ENCODE results near the gene PRPF6. TPM values are rescaled to one million over a fixed set of nuclear protein-coding genes. Genes with fewer than 3 reads are reported as not detected.

PRPF6 gene
- total and polyA plus RNA-seq, 2 of the 13 experiments (the other 11 are each of a cell fraction or from before 2014, with no cell fraction given): 63.7 to 101 TPM

- TF ChIP-seq ZNF407 (CRISPR knock-in tag; IDR thresholded peaks at IDR 0.05; ENCODE audit: not compliant biosample characterization) (no peak), ZKSCAN5 (CRISPR knock-in tag; IDR thresholded peaks at IDR 0.05) (no peak), ZNF3 (CRISPR knock-in tag; IDR thresholded peaks at IDR 0.05) (no peak), TOE1 (CRISPR knock-in tag; IDR thresholded peaks at IDR 0.05) (no peak), ZBTB1 (CRISPR knock-in tag; IDR thresholded peaks at IDR 0.05; ENCODE audit: borderline replicate concordance) (no peak), MTERF4 (CRISPR knock-in tag; IDR thresholded peaks at IDR 0.05) (no peak), RNF2 (conservative IDR thresholded peaks at IDR 0.05; ENCODE audit: low read depth) (no peak; the same call in 1 of the 2 replicates), SP1 (IDR thresholded peaks at IDR 0.05) (no peak), SP1 (CRISPR knock-in tag; IDR thresholded peaks at IDR 0.05) (peak; percentile 72), NFIB (CRISPR knock-in tag; IDR thresholded peaks at IDR 0.05; ENCODE audit: borderline replicate concordance) (no peak), SKI (IDR thresholded peaks at IDR 0.05; ENCODE audit: partially characterized antibody) (no peak), GATAD1 (CRISPR knock-in tag; IDR thresholded peaks at IDR 0.05) (peak; percentile 57), MEF2D (CRISPR knock-in tag; IDR thresholded peaks at IDR 0.05) (peak; percentile 71; the same call in 1 of the 2 replicates), ZNF383 (CRISPR knock-in tag; IDR thresholded peaks at IDR 0.05; ENCODE audit: borderline replicate concordance) (no peak), ZNF235 (CRISPR knock-in tag; IDR thresholded peaks at IDR 0.05; ENCODE audit: borderline replicate concordance) (no peak; the same call in 1 of the 2 replicates), RFX3 (CRISPR knock-in tag; IDR thresholded peaks at IDR 0.05) (no peak), SETDB1 (CRISPR knock-in tag; IDR thresholded peaks at IDR 0.05; ENCODE audit: borderline replicate concordance) (no peak), SPEN (CRISPR knock-in tag; IDR thresholded peaks at IDR 0.05; ENCODE audit: low read depth) (peak; percentile 87)
- TF ChIP-seq, protein P1, sequence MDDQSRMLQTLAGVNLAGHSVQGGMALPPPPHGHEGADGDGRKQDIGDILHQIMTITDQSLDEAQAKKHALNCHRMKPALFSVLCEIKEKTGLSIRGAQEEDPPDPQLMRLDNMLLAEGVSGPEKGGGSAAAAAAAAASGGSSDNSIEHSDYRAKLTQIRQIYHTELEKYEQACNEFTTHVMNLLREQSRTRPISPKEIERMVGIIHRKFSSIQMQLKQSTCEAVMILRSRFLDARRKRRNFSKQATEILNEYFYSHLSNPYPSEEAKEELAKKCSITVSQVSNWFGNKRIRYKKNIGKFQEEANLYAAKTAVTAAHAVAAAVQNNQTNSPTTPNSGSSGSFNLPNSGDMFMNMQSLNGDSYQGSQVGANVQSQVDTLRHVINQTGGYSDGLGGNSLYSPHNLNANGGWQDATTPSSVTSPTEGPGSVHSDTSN (CRISPR knock-in tag; IDR thresholded peaks at IDR 0.05; ENCODE audit: borderline replicate concordance): no peak
- TF ChIP-seq, protein P2, sequence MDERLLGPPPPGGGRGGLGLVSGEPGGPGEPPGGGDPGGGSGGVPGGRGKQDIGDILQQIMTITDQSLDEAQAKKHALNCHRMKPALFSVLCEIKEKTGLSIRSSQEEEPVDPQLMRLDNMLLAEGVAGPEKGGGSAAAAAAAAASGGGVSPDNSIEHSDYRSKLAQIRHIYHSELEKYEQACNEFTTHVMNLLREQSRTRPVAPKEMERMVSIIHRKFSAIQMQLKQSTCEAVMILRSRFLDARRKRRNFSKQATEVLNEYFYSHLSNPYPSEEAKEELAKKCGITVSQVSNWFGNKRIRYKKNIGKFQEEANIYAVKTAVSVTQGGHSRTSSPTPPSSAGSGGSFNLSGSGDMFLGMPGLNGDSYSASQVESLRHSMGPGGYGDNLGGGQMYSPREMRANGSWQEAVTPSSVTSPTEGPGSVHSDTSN (CRISPR knock-in tag; IDR thresholded peaks at IDR 0.05): no peak; the same call in 1 of the 2 replicates
Observed at GRCh38 chr20:64035933-64036345, 55.0 kb downstream of the PRPF6 start, which contains the start of gene C20orf204 (continued).

All from HepG2 (cell line).